Heart left ventricle (tissue), 13 donors: ENCODE measurements around the gene MYL1.

ENCODE experiments used
- POLR2A ChIP-seq, 2 donors: fragments of 450-650 bp; IDR thresholded peaks; one replicate each; pipeline ENCODE4 v1.6.1; 2017; ENCODE audit warnings: antibody characterized with exemption in 2 of 2, mild to moderate bottlenecking in 2 of 2, moderate library complexity in 2 of 2
- TF ChIP-seq, protein P1 (sequence below), 12 donors: fragments of 200-600 bp; sonication (generic) in 4 of 12; IDR thresholded peaks; one replicate each; pipeline versions ENCODE4 v1.5.0 to v1.8.0; 2018 to 2022; ENCODE audit warnings: antibody characterized with exemption in 12 of 12, mild to moderate bottlenecking in 5 of 12
- donor health status: ischemic (EF 13 %, LVEDD 7.1; RV severe dilation, severe dysfunction).
- donor health status: DM: no; HTN: yes; CAD: no.
- donor health status: DM: no; HTN: no; CAD: no.
- donor health status: ischemic (EF 25% LVEDD 6.9; RV normal size, moderate dysfunction).
- donor health status: ischemic (EF 25% LVEDD 5.7; RV mildly dilated, moderate dysfunction).
- donor health status: ischemic (EF 35%, LVEDD 5.7; RV mildly dilated, moderate dysfunction).
- donor health status: nonischemic (EF 11% LVEDD 7.7; RV severe dilation, severe dysfunction).
- donor health status: DM: yes; HTN: yes; CAD: no.
- donor health status: PGD.
- donor health status: ischemic (EF 29% LVEDD 5.4; RV normal size, mild dysfunction).
- donor health status: nonischemic (EF 23%, LVEDD 6.1; RV moderate dilation, normal function).

DNA sequence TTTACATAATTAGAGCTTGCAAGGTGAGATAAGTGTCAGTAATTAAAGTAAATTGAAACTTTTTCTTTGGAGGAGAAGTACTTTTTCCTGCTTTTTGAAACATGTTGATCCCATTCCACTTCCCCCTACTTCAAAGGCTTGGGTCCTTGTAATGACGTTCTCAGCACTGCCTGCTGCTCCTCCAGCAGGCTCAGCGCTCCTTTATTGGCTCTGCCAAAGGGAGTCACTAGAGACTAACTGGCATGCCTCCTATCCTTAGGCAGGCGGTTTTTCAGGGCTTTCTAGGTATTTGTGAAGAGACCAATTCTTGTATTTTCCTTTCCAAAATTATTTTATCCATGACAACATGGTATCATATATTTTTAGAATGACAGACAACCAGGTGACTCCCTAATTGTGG is 45.8 kb downstream of the MYL1 start:
- TF ChIP-seq POLR2A (IDR thresholded peaks at IDR 0.05), result no peak
- TF ChIP-seq, protein P1, sequence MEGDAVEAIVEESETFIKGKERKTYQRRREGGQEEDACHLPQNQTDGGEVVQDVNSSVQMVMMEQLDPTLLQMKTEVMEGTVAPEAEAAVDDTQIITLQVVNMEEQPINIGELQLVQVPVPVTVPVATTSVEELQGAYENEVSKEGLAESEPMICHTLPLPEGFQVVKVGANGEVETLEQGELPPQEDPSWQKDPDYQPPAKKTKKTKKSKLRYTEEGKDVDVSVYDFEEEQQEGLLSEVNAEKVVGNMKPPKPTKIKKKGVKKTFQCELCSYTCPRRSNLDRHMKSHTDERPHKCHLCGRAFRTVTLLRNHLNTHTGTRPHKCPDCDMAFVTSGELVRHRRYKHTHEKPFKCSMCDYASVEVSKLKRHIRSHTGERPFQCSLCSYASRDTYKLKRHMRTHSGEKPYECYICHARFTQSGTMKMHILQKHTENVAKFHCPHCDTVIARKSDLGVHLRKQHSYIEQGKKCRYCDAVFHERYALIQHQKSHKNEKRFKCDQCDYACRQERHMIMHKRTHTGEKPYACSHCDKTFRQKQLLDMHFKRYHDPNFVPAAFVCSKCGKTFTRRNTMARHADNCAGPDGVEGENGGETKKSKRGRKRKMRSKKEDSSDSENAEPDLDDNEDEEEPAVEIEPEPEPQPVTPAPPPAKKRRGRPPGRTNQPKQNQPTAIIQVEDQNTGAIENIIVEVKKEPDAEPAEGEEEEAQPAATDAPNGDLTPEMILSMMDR (IDR thresholded peaks at IDR 0.05), result no peak
